WTC11 (cell line): ENCODE results near the gene BMP2K. TPM values are rescaled to one million over a fixed set of nuclear protein-coding genes. Genes with fewer than 3 reads are reported as not detected.
A peak's percentile ranks its signal among the peaks of the same experiment; 100 is the strongest.

Source experiments
- ATAC-seq: fragments of 200-7000 bp; cut with Tn5 transposase; 2 replicates; pipeline ENCODE4 v1.10.0; 2021; ENCODE audit warnings: mild to moderate bottlenecking, moderate library complexity
- CTCF ChIA-PET: fragments of 300-600 bp; sonication (Branson Sonifier 250); formaldehyde crosslinking; loops from one replicate; lab custom pipeline; 2021; ENCODE audit warnings: antibody characterized with exemption; lab: Charles Lee
- POLR2A ChIA-PET: fragments of 350-600 bp; sonication (Branson Sonifier 250); formaldehyde crosslinking; loops from one replicate; lab custom pipeline; 2021; ENCODE audit warnings: antibody characterized with exemption; lab: Charles Lee
- DNase-seq: peaks from one replicate; pipeline ENCODE4 v3.0.0; 2021; ENCODE audit warnings: low spot score
- H3K27ac Mint-ChIP-seq: 2 replicates; pipeline ENCODE4 v1.8.0; 2021; ENCODE audit warnings: mixed read lengths
- H3K27me3 Mint-ChIP-seq: 2 replicates; pipeline ENCODE4 v1.8.0; 2021; ENCODE audit warnings: low read depth, mild to moderate bottlenecking, moderate library complexity, mixed read lengths
- H3K36me3 Mint-ChIP-seq: 2 replicates; pipeline ENCODE4 v1.8.0; 2021; ENCODE audit warnings: mixed read lengths
- H3K4me1 Mint-ChIP-seq: 2 replicates; pipeline ENCODE4 v1.8.0; 2022; ENCODE audit warnings: mixed read lengths
- H3K4me3 Mint-ChIP-seq: 2 replicates; pipeline ENCODE4 v1.8.0; 2021; ENCODE audit warnings: mild to moderate bottlenecking, moderate library complexity, mixed read lengths
- H3K9me3 Mint-ChIP-seq: 2 replicates; pipeline ENCODE4 v1.8.0; 2021; ENCODE audit warnings: mixed read lengths
- ATF1 ChIP-seq: sonication (generic); formaldehyde crosslinking; IDR thresholded peaks from 2 replicates; pipeline ENCODE4 v1.8.1; 2023; ENCODE audit warnings: mild to moderate bottlenecking, moderate library complexity, missing genetic modification reagents
- CREB1 ChIP-seq: sonication (generic); formaldehyde crosslinking; IDR thresholded peaks from 2 replicates; pipeline ENCODE4 v1.8.0; 2023; ENCODE audit warnings: mild to moderate bottlenecking, missing genetic modification reagents
- MXD4 ChIP-seq: fragments of 250-450 bp; sonication (Bioruptor Pico); IDR thresholded peaks from 2 replicates; pipeline ENCODE4 v1.8.0; 2021; ENCODE audit warnings: mild to moderate bottlenecking, moderate library complexity, borderline replicate concordance
- PRRX2 ChIP-seq: fragments of 250-450 bp; sonication (Bioruptor Pico); IDR thresholded peaks from 2 replicates; pipeline ENCODE4 v1.8.0; 2021; ENCODE audit warnings: mild to moderate bottlenecking
- TCF7 ChIP-seq: sonication (generic); formaldehyde crosslinking; IDR thresholded peaks from 2 replicates; pipeline ENCODE4 v1.8.0; 2022; ENCODE audit warnings: mild to moderate bottlenecking, low read depth, missing genetic modification reagents, moderate library complexity
- TEAD1 ChIP-seq: sonication (generic); formaldehyde crosslinking; IDR thresholded peaks from 2 replicates; pipeline ENCODE4 v1.8.0; 2022; ENCODE audit warnings: mild to moderate bottlenecking, missing genetic modification reagents
- ZNF138 ChIP-seq: sonication (generic); formaldehyde crosslinking; conservative IDR thresholded peaks from 2 replicates; pipeline ENCODE4 v1.8.1; 2022; ENCODE audit warnings: mild to moderate bottlenecking, moderate library complexity, missing genetic modification reagents
- ZNF219 ChIP-seq: sonication (generic); formaldehyde crosslinking; IDR thresholded peaks from 2 replicates; pipeline ENCODE4 v1.8.0; 2023; ENCODE audit warnings: missing genetic modification reagents, mild to moderate bottlenecking, borderline replicate concordance
- total RNA-seq: library from RNA; stranded (reverse); gene quantifications from 3 replicates; pipeline ENCODE4 v1.2.3, GENCODE V29; 2021
- TF ChIP-seq, protein P1 (sequence below): sonication (generic); formaldehyde crosslinking; IDR thresholded peaks from 2 replicates; pipeline ENCODE4 v1.8.1; 2023; ENCODE audit warnings: mild to moderate bottlenecking, moderate library complexity, missing genetic modification reagents
- TF ChIP-seq, protein P2 (sequence below): sonication (generic); formaldehyde crosslinking; conservative IDR thresholded peaks from 2 replicates; pipeline ENCODE4 v1.8.1; 2022; ENCODE audit warnings: mild to moderate bottlenecking, missing genetic modification reagents
- TF ChIP-seq, protein P3 (sequence below): fragments of 250-450 bp; sonication (Bioruptor Pico); IDR thresholded peaks from 2 replicates; pipeline ENCODE4 v1.9.0; 2021; ENCODE audit warnings: mild to moderate bottlenecking, borderline replicate concordance
- TF ChIP-seq, protein P4 (sequence below): sonication (generic); formaldehyde crosslinking; IDR thresholded peaks from 2 replicates; pipeline ENCODE4 v1.8.1; 2022; ENCODE audit warnings: low read depth, mild to moderate bottlenecking, moderate library complexity, missing genetic modification reagents, borderline replicate concordance
- TF ChIP-seq, protein P5 (sequence below): fragments of 250-450 bp; sonication (Bioruptor Pico); IDR thresholded peaks from 2 replicates; pipeline ENCODE4 v1.9.0; 2021; ENCODE audit warnings: mild to moderate bottlenecking

Gene BMP2K
- total RNA-seq, 1 experiment from 2014 or later, result 19.9 TPM

DNA sequence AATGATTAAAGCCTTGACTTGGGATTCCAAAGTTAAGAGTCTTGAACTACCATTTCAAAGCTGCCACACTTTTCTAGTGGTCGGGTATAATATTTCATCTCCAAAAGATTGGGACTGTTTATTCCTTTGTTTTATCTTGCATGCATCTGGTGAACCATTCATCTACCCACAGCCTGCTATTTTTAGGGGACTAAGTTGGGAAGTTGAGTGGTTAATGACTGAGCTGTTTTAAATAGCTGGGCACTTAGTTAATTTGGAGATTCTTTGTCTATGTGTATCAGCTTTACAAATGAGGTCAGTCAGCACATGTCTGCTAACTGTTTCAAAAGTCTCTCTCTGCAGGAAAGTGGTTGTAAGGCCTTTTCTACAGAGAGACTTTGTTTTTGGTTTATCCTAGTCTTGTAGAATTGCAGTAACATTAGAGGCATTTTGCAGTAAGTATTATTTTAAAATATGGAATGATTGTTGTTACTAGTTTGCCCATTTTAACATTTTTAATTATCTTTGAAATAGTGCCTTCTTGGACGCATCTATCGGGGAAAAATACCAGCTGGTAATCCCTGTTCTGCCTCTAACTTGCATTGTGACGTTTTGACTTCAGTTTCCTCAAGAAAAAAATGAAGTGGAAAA is 8.2 kb downstream of the BMP2K start:
- POLR2A ChIA-PET, result no interaction called here
- CTCF ChIA-PET, result no interaction called here
- Mint-ChIP-seq H3K36me3 (no peaks in the 10 kb centered on the region), H3K4me1 (peaks cover 21% of the 10 kb centered on the region), H3K27ac (0 out of 2 replicates have a peak overlapping the region, but pooled peaks have one; percentile 38), H3K4me3 (no peak overlapping the region), H3K27me3 (no peaks in the 10 kb centered on the region), H3K9me3 (no peaks in the 10 kb centered on the region)
- ATAC-seq (no peak), DNase-seq (no peak)
- TF ChIP-seq PRRX2 (CRISPR knock-in tag) (no peak), ATF1 (no peak), TCF7 (CRISPR knock-in tag) (no peak), MXD4 (no peak), TEAD1 (CRISPR knock-in tag) (no peak)
- TF ChIP-seq, protein P1, sequence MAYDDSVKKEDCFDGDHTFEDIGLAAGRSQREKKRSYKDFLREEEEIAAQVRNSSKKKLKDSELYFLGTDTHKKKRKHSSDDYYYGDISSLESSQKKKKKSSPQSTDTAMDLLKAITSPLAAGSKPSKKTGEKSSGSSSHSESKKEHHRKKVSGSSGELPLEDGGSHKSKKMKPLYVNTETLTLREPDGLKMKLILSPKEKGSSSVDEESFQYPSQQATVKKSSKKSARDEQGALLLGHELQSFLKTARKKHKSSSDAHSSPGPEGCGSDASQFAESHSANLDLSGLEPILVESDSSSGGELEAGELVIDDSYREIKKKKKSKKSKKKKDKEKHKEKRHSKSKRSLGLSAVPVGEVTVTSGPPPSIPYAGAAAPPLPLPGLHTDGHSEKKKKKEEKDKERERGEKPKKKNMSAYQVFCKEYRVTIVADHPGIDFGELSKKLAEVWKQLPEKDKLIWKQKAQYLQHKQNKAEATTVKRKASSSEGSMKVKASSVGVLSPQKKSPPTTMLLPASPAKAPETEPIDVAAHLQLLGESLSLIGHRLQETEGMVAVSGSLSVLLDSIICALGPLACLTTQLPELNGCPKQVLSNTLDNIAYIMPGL (CRISPR knock-in tag), result no peak
- TF ChIP-seq, protein P2, sequence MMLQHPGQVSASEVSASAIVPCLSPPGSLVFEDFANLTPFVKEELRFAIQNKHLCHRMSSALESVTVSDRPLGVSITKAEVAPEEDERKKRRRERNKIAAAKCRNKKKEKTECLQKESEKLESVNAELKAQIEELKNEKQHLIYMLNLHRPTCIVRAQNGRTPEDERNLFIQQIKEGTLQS (CRISPR knock-in tag), result no peak
- TF ChIP-seq, protein P3, sequence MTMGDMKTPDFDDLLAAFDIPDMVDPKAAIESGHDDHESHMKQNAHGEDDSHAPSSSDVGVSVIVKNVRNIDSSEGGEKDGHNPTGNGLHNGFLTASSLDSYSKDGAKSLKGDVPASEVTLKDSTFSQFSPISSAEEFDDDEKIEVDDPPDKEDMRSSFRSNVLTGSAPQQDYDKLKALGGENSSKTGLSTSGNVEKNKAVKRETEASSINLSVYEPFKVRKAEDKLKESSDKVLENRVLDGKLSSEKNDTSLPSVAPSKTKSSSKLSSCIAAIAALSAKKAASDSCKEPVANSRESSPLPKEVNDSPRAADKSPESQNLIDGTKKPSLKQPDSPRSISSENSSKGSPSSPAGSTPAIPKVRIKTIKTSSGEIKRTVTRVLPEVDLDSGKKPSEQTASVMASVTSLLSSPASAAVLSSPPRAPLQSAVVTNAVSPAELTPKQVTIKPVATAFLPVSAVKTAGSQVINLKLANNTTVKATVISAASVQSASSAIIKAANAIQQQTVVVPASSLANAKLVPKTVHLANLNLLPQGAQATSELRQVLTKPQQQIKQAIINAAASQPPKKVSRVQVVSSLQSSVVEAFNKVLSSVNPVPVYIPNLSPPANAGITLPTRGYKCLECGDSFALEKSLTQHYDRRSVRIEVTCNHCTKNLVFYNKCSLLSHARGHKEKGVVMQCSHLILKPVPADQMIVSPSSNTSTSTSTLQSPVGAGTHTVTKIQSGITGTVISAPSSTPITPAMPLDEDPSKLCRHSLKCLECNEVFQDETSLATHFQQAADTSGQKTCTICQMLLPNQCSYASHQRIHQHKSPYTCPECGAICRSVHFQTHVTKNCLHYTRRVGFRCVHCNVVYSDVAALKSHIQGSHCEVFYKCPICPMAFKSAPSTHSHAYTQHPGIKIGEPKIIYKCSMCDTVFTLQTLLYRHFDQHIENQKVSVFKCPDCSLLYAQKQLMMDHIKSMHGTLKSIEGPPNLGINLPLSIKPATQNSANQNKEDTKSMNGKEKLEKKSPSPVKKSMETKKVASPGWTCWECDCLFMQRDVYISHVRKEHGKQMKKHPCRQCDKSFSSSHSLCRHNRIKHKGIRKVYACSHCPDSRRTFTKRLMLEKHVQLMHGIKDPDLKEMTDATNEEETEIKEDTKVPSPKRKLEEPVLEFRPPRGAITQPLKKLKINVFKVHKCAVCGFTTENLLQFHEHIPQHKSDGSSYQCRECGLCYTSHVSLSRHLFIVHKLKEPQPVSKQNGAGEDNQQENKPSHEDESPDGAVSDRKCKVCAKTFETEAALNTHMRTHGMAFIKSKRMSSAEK (CRISPR knock-in tag), result no peak
- TF ChIP-seq, protein P4, sequence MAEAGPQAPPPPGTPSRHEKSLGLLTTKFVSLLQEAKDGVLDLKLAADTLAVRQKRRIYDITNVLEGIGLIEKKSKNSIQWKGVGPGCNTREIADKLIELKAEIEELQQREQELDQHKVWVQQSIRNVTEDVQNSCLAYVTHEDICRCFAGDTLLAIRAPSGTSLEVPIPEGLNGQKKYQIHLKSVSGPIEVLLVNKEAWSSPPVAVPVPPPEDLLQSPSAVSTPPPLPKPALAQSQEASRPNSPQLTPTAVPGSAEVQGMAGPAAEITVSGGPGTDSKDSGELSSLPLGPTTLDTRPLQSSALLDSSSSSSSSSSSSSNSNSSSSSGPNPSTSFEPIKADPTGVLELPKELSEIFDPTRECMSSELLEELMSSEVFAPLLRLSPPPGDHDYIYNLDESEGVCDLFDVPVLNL (CRISPR knock-in tag), result no peak
- TF ChIP-seq, protein P5, sequence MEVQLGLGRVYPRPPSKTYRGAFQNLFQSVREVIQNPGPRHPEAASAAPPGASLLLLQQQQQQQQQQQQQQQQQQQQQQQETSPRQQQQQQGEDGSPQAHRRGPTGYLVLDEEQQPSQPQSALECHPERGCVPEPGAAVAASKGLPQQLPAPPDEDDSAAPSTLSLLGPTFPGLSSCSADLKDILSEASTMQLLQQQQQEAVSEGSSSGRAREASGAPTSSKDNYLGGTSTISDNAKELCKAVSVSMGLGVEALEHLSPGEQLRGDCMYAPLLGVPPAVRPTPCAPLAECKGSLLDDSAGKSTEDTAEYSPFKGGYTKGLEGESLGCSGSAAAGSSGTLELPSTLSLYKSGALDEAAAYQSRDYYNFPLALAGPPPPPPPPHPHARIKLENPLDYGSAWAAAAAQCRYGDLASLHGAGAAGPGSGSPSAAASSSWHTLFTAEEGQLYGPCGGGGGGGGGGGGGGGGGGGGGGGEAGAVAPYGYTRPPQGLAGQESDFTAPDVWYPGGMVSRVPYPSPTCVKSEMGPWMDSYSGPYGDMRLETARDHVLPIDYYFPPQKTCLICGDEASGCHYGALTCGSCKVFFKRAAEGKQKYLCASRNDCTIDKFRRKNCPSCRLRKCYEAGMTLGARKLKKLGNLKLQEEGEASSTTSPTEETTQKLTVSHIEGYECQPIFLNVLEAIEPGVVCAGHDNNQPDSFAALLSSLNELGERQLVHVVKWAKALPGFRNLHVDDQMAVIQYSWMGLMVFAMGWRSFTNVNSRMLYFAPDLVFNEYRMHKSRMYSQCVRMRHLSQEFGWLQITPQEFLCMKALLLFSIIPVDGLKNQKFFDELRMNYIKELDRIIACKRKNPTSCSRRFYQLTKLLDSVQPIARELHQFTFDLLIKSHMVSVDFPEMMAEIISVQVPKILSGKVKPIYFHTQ, result no peak

DNA sequence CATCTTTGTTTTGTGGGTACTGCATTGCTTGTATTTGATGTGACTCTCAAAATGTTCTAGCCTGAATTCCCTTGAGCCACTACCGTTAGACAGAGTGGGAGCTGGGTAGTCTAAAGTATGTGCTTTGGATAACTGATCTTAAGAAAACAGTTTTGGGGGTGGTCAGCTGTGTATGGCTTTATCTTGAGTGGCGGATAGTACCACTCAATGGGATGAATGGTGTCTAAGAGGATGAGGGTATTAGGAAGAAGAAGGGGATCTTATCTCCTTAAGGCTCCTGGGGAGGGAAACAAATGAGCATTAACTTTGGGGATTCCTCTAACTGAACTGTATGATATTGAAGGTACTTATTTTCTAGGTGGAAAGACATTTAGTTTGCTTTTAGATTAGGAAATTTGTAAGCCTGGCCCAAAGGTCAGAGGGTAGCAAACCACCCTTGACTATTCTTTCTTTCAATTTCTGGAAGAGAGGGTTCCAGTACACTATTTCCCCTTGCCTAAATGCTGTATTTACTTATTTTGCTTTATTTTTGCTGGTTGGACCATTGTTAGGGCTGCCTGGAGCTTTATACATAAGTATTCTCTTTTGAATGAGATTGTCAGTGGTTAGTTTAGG is 11.3 kb downstream of the BMP2K start:
- no peak for ATAC-seq
- TF ChIP-seq ZNF138 (CRISPR knock-in tag) (no peak), CREB1 (CRISPR knock-in tag) (no peak), ZNF219 (CRISPR knock-in tag) (no peak)
- TF ChIP-seq, protein P5, result no peak
- H3K4me1 Mint-ChIP-seq, result peaks cover 22% of the 10 kb centered on the region
- H3K27ac Mint-ChIP-seq, result no peak overlapping the region
- ChIA-PET POLR2A (no interaction called here), CTCF (no interaction called here)
- H3K36me3 Mint-ChIP-seq, result no peaks in the 10 kb centered on the region
- no peaks in the 10 kb centered on the region for H3K9me3 Mint-ChIP-seq
- no peak overlapping the region for H3K4me3 Mint-ChIP-seq
- no peaks in the 10 kb centered on the region for H3K27me3 Mint-ChIP-seq
- no peak for DNase-seq
